HEK293 (cell line): ENCODE results near the gene LGI4.

Experiments
- BCL11B ChIP-seq: fragments of 450-650 bp; formaldehyde crosslinking; IDR thresholded peaks from 2 replicates; pipeline ENCODE4 v1.5.1; 2016; ENCODE audit warnings: low read depth, missing biosample characterization, missing genetic modification characterization
- GLI2 ChIP-seq: fragments of 450-650 bp; formaldehyde crosslinking; IDR thresholded peaks from 2 replicates; pipeline ENCODE4; 2017; ENCODE audit warnings: missing biosample characterization, missing genetic modification characterization, low read depth, borderline replicate concordance
- HOXD13 ChIP-seq: sonication (generic); formaldehyde crosslinking; IDR thresholded peaks from 2 replicates; pipeline ENCODE4 v1.8.0; 2022; ENCODE audit warnings: missing genetic modification reagents, borderline replicate concordance
- KLF1 ChIP-seq: fragments of 450-650 bp; formaldehyde crosslinking; IDR thresholded peaks from 2 replicates; pipeline ENCODE4 v1.5.1; 2016; ENCODE audit warnings: missing biosample characterization, missing genetic modification characterization
- KLF8 ChIP-seq: fragments of 450-650 bp; formaldehyde crosslinking; IDR thresholded peaks from 2 replicates; pipeline ENCODE4 v1.5.1; 2016; ENCODE audit warnings: missing biosample characterization, missing genetic modification characterization
- KLF9 ChIP-seq: fragments of 450-650 bp; formaldehyde crosslinking; IDR thresholded peaks from 2 replicates; pipeline ENCODE4 v1.5.1; 2016; ENCODE audit warnings: missing biosample characterization, missing genetic modification characterization, low read depth
- MZF1 ChIP-seq: fragments of 450-650 bp; formaldehyde crosslinking; IDR thresholded peaks from 2 replicates; pipeline ENCODE4 v1.5.1; 2017; ENCODE audit warnings: missing biosample characterization, missing genetic modification characterization, borderline replicate concordance
- SALL2 ChIP-seq: fragments of 450-650 bp; formaldehyde crosslinking; IDR thresholded peaks from 2 replicates; pipeline ENCODE4 v1.5.0; 2017; ENCODE audit warnings: missing biosample characterization, mild to moderate bottlenecking, missing genetic modification characterization, borderline replicate concordance
- SETDB1 ChIP-seq: IDR thresholded peaks from one replicate; pipeline ENCODE4 v1.6.1; 2017; ENCODE audit warnings: mild to moderate bottlenecking, low read length, moderate library complexity, mixed read lengths; ENCODE audit not compliant: insufficient read length
- SP3 ChIP-seq: fragments of 450-650 bp; formaldehyde crosslinking; IDR thresholded peaks from 2 replicates; pipeline ENCODE4 v1.5.1; 2016; ENCODE audit warnings: missing biosample characterization, missing genetic modification characterization
- TRIM28 ChIP-seq: IDR thresholded peaks from 2 replicates; pipeline ENCODE4 v1.6.1; 2011; ENCODE audit warnings: low read length, control low read depth, borderline replicate concordance
- ZBTB17 ChIP-seq: fragments of 450-650 bp; formaldehyde crosslinking; IDR thresholded peaks from 2 replicates; pipeline ENCODE4 v1.5.1; 2016; ENCODE audit warnings: missing biosample characterization, missing genetic modification characterization
- ZBTB20 ChIP-seq: fragments of 450-650 bp; formaldehyde crosslinking; IDR thresholded peaks from 2 replicates; pipeline ENCODE4 v1.5.1; 2016; ENCODE audit warnings: missing biosample characterization, missing genetic modification characterization
- ZBTB21 ChIP-seq: fragments of 450-650 bp; formaldehyde crosslinking; IDR thresholded peaks from 2 replicates; pipeline ENCODE4 v1.5.1; 2017; ENCODE audit warnings: missing biosample characterization, missing genetic modification characterization
- ZBTB8A ChIP-seq: fragments of 450-650 bp; formaldehyde crosslinking; IDR thresholded peaks from 2 replicates; pipeline ENCODE4 v1.5.1; 2016; ENCODE audit warnings: missing biosample characterization, missing genetic modification characterization
- ZEB2 ChIP-seq: fragments of 450-650 bp; formaldehyde crosslinking; IDR thresholded peaks from 2 replicates; pipeline ENCODE4 v1.5.1; 2016; ENCODE audit warnings: missing biosample characterization, missing genetic modification characterization
- ZNF146 ChIP-seq: fragments of 450-650 bp; formaldehyde crosslinking; IDR thresholded peaks from 2 replicates; pipeline ENCODE4 v1.5.1; 2016; ENCODE audit warnings: missing biosample characterization, missing genetic modification characterization
- ZNF223 ChIP-seq: fragments of 450-650 bp; formaldehyde crosslinking; IDR thresholded peaks from 2 replicates; pipeline ENCODE4 v1.5.1; 2016; ENCODE audit warnings: missing biosample characterization, missing genetic modification characterization
- ZNF292 ChIP-seq: fragments of 450-650 bp; formaldehyde crosslinking; IDR thresholded peaks from 2 replicates; pipeline ENCODE4 v1.5.1; 2016; ENCODE audit warnings: low read depth, missing biosample characterization, missing genetic modification characterization, borderline replicate concordance
- ZNF354C ChIP-seq: fragments of 450-650 bp; formaldehyde crosslinking; IDR thresholded peaks from 2 replicates; pipeline ENCODE4 v1.5.1; 2016; ENCODE audit warnings: missing biosample characterization, missing genetic modification characterization, low read depth, borderline replicate concordance
- ZNF366 ChIP-seq: fragments of 450-650 bp; formaldehyde crosslinking; conservative IDR thresholded peaks from 2 replicates; pipeline ENCODE4 v1.5.1; 2016; ENCODE audit warnings: missing biosample characterization, missing genetic modification characterization
- ZNF391 ChIP-seq: fragments of 450-650 bp; formaldehyde crosslinking; IDR thresholded peaks from 2 replicates; pipeline ENCODE4 v1.5.1; 2016; ENCODE audit warnings: low read depth, missing biosample characterization, missing genetic modification characterization, borderline replicate concordance
- ZNF548 ChIP-seq: fragments of 450-650 bp; formaldehyde crosslinking; IDR thresholded peaks from 2 replicates; pipeline ENCODE4 v1.5.1; 2016; ENCODE audit warnings: missing biosample characterization, missing genetic modification characterization
- ZNF600 ChIP-seq: fragments of 450-650 bp; formaldehyde crosslinking; IDR thresholded peaks from 2 replicates; pipeline ENCODE4 v1.5.1; 2016; ENCODE audit warnings: missing biosample characterization, missing genetic modification characterization
- ZNF768 ChIP-seq: fragments of 450-650 bp; formaldehyde crosslinking; IDR thresholded peaks from 2 replicates; pipeline ENCODE4 v1.5.1; 2018; ENCODE audit warnings: missing biosample characterization, mild to moderate bottlenecking, missing genetic modification characterization
- ZNF837 ChIP-seq: fragments of 450-650 bp; formaldehyde crosslinking; IDR thresholded peaks from 2 replicates; pipeline ENCODE4 v1.5.1; 2016; ENCODE audit warnings: missing biosample characterization, missing genetic modification characterization
- TF ChIP-seq, protein P1 (sequence below): fragments of 450-650 bp; formaldehyde crosslinking; IDR thresholded peaks from 2 replicates; pipeline ENCODE4 v1.5.1; 2017; ENCODE audit warnings: missing biosample characterization, missing genetic modification characterization
- TF ChIP-seq, protein P2 (sequence below): fragments of 450-650 bp; formaldehyde crosslinking; IDR thresholded peaks from 2 replicates; pipeline ENCODE4 v1.5.1; 2017; ENCODE audit warnings: missing biosample characterization, missing genetic modification characterization
- TF ChIP-seq, protein P3 (sequence below): fragments of 450-650 bp; formaldehyde crosslinking; IDR thresholded peaks from 2 replicates; pipeline ENCODE4 v1.5.1; 2016; ENCODE audit warnings: missing biosample characterization, missing genetic modification characterization
- TF ChIP-seq, protein P4 (sequence below): fragments of 450-650 bp; formaldehyde crosslinking; IDR thresholded peaks from 2 replicates; pipeline ENCODE4 v1.5.1; 2016; ENCODE audit warnings: missing biosample characterization, missing genetic modification characterization
- TF ChIP-seq, protein P5 (sequence below): fragments of 450-650 bp; formaldehyde crosslinking; IDR thresholded peaks from 2 replicates; pipeline ENCODE4 v1.5.1; 2016; ENCODE audit warnings: missing biosample characterization, missing genetic modification characterization

Gene LGI4

DNA sequence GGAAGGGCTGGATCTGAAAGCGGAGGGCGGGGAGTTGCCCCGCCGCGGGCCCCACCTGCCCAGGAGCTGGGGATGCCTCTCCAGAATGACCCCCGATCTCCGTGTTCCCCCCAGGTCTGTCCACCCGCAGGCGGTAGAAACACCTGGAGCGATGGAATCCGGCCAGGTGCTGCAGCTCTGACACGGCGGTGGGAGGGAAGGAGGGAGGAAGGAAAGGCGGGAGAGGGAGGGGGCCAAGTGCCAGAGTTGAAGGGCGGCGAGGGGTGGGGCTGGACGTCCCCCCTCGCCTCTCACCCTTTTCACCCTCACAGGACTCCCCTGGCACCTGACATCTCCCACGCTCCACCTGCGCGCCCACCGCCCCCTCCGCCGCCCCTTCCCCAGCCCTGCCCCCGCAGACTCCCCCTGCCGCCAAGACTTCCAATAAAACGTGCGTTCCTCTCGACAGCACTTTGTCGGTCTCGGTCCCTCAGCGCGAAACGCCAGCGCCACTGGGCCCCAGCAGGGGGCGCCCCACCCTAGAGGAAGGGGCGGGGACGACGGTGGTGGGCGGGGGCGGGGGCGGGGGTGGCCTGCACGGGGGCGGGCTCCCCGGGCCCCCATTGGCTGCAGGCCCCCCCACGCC is 7.9 kb upstream of the LGI4 start (continued):
- TF ChIP-seq ZNF146 (tag by site-specific recombination) = 0 out of 2 replicates have a peak, but pooled peaks have one; percentile 23
- TF ChIP-seq, protein P1, sequence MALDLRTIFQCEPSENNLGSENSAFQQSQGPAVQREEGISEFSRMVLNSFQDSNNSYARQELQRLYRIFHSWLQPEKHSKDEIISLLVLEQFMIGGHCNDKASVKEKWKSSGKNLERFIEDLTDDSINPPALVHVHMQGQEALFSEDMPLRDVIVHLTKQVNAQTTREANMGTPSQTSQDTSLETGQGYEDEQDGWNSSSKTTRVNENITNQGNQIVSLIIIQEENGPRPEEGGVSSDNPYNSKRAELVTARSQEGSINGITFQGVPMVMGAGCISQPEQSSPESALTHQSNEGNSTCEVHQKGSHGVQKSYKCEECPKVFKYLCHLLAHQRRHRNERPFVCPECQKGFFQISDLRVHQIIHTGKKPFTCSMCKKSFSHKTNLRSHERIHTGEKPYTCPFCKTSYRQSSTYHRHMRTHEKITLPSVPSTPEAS (tag by site-specific recombination) = no peak
- peak; percentile 79 for TF ChIP-seq KLF8
- peak; percentile 67 for TF ChIP-seq ZBTB8A (tag by site-specific recombination)
- TF ChIP-seq TRIM28 = no peak
- peak; percentile 93 for TF ChIP-seq ZNF366 (tag by site-specific recombination)
- TF ChIP-seq ZNF354C = no peak
- TF ChIP-seq, protein P2, sequence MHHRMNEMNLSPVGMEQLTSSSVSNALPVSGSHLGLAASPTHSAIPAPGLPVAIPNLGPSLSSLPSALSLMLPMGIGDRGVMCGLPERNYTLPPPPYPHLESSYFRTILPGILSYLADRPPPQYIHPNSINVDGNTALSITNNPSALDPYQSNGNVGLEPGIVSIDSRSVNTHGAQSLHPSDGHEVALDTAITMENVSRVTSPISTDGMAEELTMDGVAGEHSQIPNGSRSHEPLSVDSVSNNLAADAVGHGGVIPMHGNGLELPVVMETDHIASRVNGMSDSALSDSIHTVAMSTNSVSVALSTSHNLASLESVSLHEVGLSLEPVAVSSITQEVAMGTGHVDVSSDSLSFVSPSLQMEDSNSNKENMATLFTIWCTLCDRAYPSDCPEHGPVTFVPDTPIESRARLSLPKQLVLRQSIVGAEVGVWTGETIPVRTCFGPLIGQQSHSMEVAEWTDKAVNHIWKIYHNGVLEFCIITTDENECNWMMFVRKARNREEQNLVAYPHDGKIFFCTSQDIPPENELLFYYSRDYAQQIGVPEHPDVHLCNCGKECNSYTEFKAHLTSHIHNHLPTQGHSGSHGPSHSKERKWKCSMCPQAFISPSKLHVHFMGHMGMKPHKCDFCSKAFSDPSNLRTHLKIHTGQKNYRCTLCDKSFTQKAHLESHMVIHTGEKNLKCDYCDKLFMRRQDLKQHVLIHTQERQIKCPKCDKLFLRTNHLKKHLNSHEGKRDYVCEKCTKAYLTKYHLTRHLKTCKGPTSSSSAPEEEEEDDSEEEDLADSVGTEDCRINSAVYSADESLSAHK (tag by site-specific recombination) = no peak
- TF ChIP-seq GLI2 (tag by site-specific recombination) = no peak
- TF ChIP-seq MZF1 (tag by site-specific recombination) = 0 out of 2 replicates have a peak, but pooled peaks have one; percentile 35
- TF ChIP-seq, protein P3, sequence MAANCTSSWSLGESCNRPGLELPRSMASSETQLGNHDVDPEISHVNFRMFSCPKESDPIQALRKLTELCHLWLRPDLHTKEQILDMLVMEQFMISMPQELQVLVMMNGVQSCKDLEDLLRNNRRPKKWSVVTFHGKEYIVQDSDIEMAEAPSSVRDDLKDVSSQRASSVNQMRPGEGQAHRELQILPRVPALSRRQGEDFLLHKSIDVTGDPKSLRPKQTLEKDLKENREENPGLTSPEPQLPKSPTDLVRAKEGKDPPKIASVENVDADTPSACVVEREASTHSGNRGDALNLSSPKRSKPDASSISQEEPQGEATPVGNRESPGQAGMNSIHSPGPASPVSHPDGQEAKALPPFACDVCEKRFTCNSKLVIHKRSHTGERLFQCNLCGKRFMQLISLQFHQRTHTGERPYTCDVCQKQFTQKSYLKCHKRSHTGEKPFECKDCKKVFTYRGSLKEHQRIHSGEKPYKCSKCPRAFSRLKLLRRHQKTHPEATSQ (tag by site-specific recombination) = no peak
- TF ChIP-seq ZNF837 = no peak
- no peak for TF ChIP-seq HOXD13 (CRISPR knock-in tag)
- no peak for TF ChIP-seq ZNF768 (tag by site-specific recombination)
- peak; percentile 59; the same call in 1 of the 2 replicates for TF ChIP-seq ZNF391 (tag by site-specific recombination)
- no peak for TF ChIP-seq SETDB1
- TF ChIP-seq KLF1 = peak; percentile 89
- TF ChIP-seq ZNF600 (tag by site-specific recombination) = peak; percentile 65
- TF ChIP-seq, protein P4, sequence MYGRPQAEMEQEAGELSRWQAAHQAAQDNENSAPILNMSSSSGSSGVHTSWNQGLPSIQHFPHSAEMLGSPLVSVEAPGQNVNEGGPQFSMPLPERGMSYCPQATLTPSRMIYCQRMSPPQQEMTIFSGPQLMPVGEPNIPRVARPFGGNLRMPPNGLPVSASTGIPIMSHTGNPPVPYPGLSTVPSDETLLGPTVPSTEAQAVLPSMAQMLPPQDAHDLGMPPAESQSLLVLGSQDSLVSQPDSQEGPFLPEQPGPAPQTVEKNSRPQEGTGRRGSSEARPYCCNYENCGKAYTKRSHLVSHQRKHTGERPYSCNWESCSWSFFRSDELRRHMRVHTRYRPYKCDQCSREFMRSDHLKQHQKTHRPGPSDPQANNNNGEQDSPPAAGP = peak; percentile 75; the same call in 1 of the 2 replicates
- no peak for TF ChIP-seq ZNF292 (tag by site-specific recombination)
- TF ChIP-seq ZBTB20 (tag by site-specific recombination) = peak; percentile 21; the same call in 1 of the 2 replicates
- no peak for TF ChIP-seq ZNF223 (tag by site-specific recombination)
- TF ChIP-seq ZBTB17 (tag by site-specific recombination) = peak; percentile 62
- TF ChIP-seq BCL11B = 0 out of 2 replicates have a peak, but pooled peaks have one; percentile 28
- peak; percentile 88 for TF ChIP-seq ZEB2 (tag by site-specific recombination)
- TF ChIP-seq KLF9 = peak; percentile 41; the same call in 1 of the 2 replicates
- peak; percentile 46; the same call in 1 of the 2 replicates for TF ChIP-seq SALL2 (tag by site-specific recombination)
- peak; percentile 95 for TF ChIP-seq SP3 (tag by site-specific recombination)
- 0 out of 2 replicates have a peak, but pooled peaks have one; percentile 16 for TF ChIP-seq ZBTB21 (tag by site-specific recombination)
- TF ChIP-seq, protein P5, sequence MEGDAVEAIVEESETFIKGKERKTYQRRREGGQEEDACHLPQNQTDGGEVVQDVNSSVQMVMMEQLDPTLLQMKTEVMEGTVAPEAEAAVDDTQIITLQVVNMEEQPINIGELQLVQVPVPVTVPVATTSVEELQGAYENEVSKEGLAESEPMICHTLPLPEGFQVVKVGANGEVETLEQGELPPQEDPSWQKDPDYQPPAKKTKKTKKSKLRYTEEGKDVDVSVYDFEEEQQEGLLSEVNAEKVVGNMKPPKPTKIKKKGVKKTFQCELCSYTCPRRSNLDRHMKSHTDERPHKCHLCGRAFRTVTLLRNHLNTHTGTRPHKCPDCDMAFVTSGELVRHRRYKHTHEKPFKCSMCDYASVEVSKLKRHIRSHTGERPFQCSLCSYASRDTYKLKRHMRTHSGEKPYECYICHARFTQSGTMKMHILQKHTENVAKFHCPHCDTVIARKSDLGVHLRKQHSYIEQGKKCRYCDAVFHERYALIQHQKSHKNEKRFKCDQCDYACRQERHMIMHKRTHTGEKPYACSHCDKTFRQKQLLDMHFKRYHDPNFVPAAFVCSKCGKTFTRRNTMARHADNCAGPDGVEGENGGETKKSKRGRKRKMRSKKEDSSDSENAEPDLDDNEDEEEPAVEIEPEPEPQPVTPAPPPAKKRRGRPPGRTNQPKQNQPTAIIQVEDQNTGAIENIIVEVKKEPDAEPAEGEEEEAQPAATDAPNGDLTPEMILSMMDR (tag by site-specific recombination) = peak; percentile 40; the same call in 1 of the 2 replicates
- no peak for TF ChIP-seq ZNF548 (tag by site-specific recombination)
